Measurements from ENCODE around the gene CLNK.

CLNK gene

GRCh38 chr4:10554121-10554520 lies 130.4 kb downstream of the CLNK start:
- H3K27ac ChIP-seq, result no peak overlapping the region
- TF ChIP-seq CTCF (conservative IDR thresholded peaks at IDR 0.05; ENCODE audit: low read depth, low read length), result no peak
- H3K27me3 ChIP-seq (ENCODE audit: insufficient read depth, low read depth), result no peaks in the 10 kb centered on the region
- H3K36me3 ChIP-seq (ENCODE audit: insufficient read depth), result no peaks in the 10 kb centered on the region
- no peak overlapping the region for H3K4me3 ChIP-seq (IDR thresholded peaks at IDR 0.05; ENCODE audit: insufficient read depth, low read depth, low read length)
- no peak overlapping the region for H3K9ac ChIP-seq
- H3K4me1 ChIP-seq (ENCODE audit: low read depth, poor library complexity, severe bottlenecking), result no peaks in the 10 kb centered on the region
- H4K20me1 ChIP-seq (ENCODE audit: insufficient read depth), result no peaks in the 10 kb centered on the region
- no peak overlapping the region for H2AFZ ChIP-seq (ENCODE audit: low read depth)
- H3K79me2 ChIP-seq (ENCODE audit: insufficient read depth, low read depth), result no peaks in the 10 kb centered on the region
- H3K4me2 ChIP-seq, result no peak overlapping the region

GRCh38 chr4:10552591-10553280 lies 131.8 kb downstream of the CLNK start:
- H4K20me1 ChIP-seq (ENCODE audit: insufficient read depth), result no peaks in the 10 kb centered on the region
- no peaks in the 10 kb centered on the region for H3K36me3 ChIP-seq (ENCODE audit: insufficient read depth)
- no peak overlapping the region for H3K4me3 ChIP-seq (IDR thresholded peaks at IDR 0.05; ENCODE audit: insufficient read depth, low read depth, low read length)
- no peak overlapping the region for H3K4me2 ChIP-seq
- no peak for TF ChIP-seq CTCF (conservative IDR thresholded peaks at IDR 0.05; ENCODE audit: low read depth, low read length)
- no peak overlapping the region for H3K9ac ChIP-seq
- no peaks in the 10 kb centered on the region for H3K27me3 ChIP-seq (ENCODE audit: insufficient read depth, low read depth)
- no peak overlapping the region for H2AFZ ChIP-seq (ENCODE audit: low read depth)
- H3K27ac ChIP-seq, result no peak overlapping the region
- no peaks in the 10 kb centered on the region for H3K4me1 ChIP-seq (ENCODE audit: low read depth, poor library complexity, severe bottlenecking)
- no peaks in the 10 kb centered on the region for H3K79me2 ChIP-seq (ENCODE audit: insufficient read depth, low read depth)

- Histone ChIP-seq H3K9ac (no peak overlapping the region), H3K36me3 (ENCODE audit: insufficient read depth) (no peaks in the 10 kb centered on the region), H3K4me2 (no peak overlapping the region), H2AFZ (ENCODE audit: low read depth) (no peak overlapping the region), H3K27me3 (ENCODE audit: insufficient read depth, low read depth) (no peaks in the 10 kb centered on the region), H3K79me2 (ENCODE audit: insufficient read depth, low read depth) (no peaks in the 10 kb centered on the region), H3K4me3 (IDR thresholded peaks at IDR 0.05; ENCODE audit: insufficient read depth, low read depth, low read length) (no peak overlapping the region), H3K4me1 (ENCODE audit: low read depth, poor library complexity, severe bottlenecking) (no peaks in the 10 kb centered on the region), H3K27ac (no peak overlapping the region), H4K20me1 (ENCODE audit: insufficient read depth) (no peaks in the 10 kb centered on the region)
- TF ChIP-seq CTCF (conservative IDR thresholded peaks at IDR 0.05; ENCODE audit: low read depth, low read length), result no peak
Measured at GRCh38 chr4:10535912-10536311, 148.7 kb downstream of the CLNK start.

GRCh38 chr4:10534820-10535219 lies 149.7 kb downstream of the CLNK start:
- Histone ChIP-seq H3K36me3 (ENCODE audit: insufficient read depth) (no peaks in the 10 kb centered on the region), H4K20me1 (ENCODE audit: insufficient read depth) (no peaks in the 10 kb centered on the region), H3K9ac (no peak overlapping the region), H3K4me1 (ENCODE audit: low read depth, poor library complexity, severe bottlenecking) (no peaks in the 10 kb centered on the region), H3K27ac (no peak overlapping the region), H3K27me3 (ENCODE audit: insufficient read depth, low read depth) (no peaks in the 10 kb centered on the region), H2AFZ (ENCODE audit: low read depth) (no peak overlapping the region), H3K4me2 (no peak overlapping the region), H3K79me2 (ENCODE audit: insufficient read depth, low read depth) (no peaks in the 10 kb centered on the region), H3K4me3 (IDR thresholded peaks at IDR 0.05; ENCODE audit: insufficient read depth, low read depth, low read length) (no peak overlapping the region)
- no peak for TF ChIP-seq CTCF (conservative IDR thresholded peaks at IDR 0.05; ENCODE audit: low read depth, low read length)
